GM12875 (cell line): ENCODE measurements around the gene PPDPF.

Source experiments
- H3K4me3 ChIP-seq: one replicate; pipeline ENCODE4 v1.5.1; 2011; ENCODE audit warnings: low read depth, low read length, control low read depth
- TF ChIP-seq, protein P1 (sequence below): IDR thresholded peaks from 2 replicates; pipeline ENCODE4 v1.5.1; 2011; ENCODE audit warnings: low read depth, mild to moderate bottlenecking, control low read depth, inconsistent platforms, low read length, moderate library complexity, borderline replicate concordance; ENCODE audit not compliant: insufficient read depth

The PPDPF gene

DNA sequence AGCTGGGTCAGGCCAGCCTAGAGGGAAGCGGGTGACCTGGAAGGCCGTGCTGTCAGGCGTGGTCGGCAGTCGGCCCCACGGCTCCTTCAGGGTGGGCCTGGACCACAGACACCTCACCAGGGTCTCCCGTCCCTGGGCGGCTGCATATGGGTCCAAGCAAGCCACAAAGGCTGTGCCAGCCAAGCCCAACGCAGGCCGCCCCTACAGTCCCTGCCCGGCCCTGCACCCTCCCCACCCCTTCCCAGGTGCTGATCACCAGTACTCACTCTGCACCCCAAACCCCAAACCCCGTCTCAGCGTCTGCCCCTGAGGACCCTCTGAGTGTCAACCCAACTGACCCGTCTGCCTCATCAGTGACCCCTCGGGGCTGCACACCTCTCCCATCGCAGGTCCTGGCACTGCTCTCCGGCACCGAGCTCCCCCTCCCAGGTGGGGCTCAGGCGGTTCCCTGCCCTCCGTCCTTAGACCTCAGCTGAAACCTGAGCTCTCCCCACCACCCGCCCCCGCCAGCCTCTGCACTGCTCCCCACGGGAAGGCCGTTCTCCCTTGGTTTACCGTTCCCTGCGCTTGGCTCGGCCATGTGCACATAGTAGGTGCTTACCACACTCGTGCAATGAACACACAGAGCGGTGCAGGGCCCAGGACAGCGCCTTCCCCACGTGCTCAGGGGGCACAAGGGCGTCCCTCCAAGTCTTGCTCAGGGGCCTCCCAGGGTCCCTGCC is 1.5 kb upstream of the PPDPF start:
- TF ChIP-seq, protein P1, sequence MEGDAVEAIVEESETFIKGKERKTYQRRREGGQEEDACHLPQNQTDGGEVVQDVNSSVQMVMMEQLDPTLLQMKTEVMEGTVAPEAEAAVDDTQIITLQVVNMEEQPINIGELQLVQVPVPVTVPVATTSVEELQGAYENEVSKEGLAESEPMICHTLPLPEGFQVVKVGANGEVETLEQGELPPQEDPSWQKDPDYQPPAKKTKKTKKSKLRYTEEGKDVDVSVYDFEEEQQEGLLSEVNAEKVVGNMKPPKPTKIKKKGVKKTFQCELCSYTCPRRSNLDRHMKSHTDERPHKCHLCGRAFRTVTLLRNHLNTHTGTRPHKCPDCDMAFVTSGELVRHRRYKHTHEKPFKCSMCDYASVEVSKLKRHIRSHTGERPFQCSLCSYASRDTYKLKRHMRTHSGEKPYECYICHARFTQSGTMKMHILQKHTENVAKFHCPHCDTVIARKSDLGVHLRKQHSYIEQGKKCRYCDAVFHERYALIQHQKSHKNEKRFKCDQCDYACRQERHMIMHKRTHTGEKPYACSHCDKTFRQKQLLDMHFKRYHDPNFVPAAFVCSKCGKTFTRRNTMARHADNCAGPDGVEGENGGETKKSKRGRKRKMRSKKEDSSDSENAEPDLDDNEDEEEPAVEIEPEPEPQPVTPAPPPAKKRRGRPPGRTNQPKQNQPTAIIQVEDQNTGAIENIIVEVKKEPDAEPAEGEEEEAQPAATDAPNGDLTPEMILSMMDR, result no peak
- H3K4me3 ChIP-seq, result no peak overlapping the region

DNA sequence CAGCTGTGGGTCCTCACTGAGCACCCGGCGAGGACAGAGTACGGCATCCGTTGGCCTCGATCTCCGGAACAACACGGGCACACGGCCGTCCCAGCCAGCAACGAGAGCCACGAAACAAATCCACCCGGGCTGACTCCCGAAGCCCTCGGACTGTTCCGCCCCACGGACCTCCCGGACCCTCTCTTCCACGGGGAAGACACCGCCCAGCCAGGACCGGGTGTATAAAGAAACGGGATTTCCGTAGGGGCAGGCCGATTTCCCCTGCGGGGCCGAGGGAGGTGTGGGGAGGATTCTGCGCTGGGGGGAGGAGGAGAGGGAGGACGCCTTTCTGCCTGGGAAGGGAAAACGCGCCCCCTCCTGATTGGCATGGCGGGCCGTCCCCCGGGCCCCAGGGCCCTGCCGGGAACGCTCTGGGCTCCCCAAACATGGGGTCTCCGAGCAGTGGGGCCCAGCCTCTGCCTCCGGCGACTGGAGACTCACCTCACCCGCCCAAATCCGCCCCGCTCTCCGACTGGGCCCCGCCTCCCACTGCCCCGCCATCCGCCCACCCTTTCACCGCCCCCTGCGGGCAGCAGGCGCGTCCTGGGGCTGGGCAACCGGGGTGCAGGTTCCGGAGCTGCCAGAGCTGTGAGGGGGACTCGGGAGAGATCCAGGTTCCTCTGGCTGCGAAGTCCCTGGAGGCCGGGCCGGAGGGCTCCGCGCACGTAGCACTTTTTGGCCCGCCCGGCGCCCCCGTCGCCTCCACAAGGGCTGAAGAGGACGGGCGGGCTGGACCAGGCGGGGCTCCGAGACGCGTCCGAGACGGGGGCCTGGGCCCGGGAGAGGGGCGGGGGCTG is 679 bp upstream of the PPDPF start:
- peak overlapping the region; percentile 83 for H3K4me3 ChIP-seq
- TF ChIP-seq, protein P1, result 0 out of 2 replicates have a peak, but pooled peaks have one; percentile 16

DNA sequence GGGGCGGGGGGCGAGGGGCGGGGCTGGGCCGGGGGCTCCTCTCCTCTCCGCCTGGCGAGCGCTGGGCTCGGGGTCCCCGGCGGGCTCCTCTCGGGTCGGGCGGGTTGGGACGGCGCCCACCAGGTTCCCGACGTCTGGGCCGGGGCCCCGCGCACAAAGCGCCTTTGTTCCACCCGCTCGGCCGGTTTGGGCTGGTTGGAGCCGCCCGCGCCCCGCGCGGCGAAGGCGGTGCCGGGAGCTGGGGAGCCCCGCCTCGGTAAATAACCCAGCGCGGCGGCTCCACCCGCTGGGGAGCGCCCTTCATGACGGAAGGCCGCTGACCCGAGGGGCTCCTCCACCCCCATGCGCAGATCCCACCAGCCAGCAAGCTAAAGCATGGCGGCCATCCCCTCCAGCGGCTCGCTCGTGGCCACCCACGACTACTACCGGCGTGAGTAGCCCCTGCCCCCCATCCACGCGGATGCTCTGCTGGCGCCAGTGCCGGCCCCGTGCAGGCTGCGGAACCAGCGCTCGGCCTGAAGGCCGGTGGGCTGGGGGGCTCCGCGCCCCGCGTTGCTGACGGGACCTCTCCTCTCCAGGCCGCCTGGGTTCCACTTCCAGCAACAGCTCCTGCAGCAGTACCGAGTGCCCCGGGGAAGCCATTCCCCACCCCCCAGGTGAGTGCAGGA is 503 bp downstream of the PPDPF start:
- TF ChIP-seq, protein P1, result 0 out of 2 replicates have a peak, but pooled peaks have one; percentile 24
- peak overlapping the region; percentile 83 for H3K4me3 ChIP-seq

DNA sequence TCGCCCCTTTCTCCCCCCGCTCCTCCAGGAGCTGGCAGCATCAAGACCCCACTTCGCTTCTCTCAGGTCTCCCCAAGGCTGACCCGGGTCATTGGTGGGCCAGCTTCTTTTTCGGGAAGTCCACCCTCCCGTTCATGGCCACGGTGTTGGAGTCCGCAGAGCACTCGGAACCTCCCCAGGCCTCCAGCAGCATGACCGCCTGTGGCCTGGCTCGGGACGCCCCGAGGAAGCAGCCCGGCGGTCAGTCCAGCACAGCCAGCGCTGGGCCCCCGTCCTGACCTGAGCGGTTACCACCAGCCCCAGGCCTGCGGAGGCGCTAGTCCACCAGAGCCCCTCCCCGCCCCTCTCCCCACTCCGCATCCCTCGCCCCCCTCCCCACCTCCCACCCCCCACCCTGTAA is 1.0 kb downstream of the PPDPF start:
- peak overlapping the region; percentile 83 for H3K4me3 ChIP-seq
- TF ChIP-seq, protein P1, result no peak

DNA sequence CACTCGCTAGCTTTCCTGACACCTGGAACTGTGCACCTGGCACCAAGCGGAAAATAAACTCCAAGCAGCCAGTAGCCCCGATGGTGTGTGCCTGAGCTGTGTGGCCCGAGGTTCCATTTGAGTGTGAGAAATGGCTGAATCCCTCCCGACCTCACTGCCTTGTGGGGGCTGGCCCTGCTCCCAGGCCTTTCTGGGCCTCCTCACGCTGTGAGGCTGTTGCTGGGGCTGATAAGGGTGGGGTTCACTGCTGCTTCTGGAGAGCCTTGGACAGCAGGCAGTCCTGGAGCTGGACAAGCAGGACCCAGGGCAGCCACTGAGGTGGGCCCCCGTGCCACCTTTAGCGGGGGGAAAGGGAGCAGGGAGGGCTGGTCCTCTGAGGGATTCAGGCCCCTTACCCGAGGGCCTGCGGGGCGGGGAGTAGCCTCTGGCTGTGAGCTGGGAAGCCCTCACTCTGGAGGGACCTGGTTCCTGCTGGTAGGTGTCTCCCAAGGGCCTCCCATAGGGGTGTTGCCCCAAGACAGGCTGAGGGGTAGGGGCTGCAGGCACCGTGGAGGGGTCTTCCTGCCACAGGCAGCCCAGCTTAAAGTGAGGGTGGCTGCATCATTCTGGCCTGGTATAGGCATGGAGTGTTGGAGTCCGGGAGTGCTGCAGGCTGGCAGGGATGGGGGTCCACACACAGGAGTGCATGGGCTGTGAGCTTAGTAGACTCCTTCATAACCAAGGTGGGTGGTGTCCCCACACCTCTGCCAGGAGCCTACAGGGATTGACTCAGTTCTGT is 1.7 kb downstream of the PPDPF start:
- no peak overlapping the region for H3K4me3 ChIP-seq
- TF ChIP-seq, protein P1, result no peak

DNA sequence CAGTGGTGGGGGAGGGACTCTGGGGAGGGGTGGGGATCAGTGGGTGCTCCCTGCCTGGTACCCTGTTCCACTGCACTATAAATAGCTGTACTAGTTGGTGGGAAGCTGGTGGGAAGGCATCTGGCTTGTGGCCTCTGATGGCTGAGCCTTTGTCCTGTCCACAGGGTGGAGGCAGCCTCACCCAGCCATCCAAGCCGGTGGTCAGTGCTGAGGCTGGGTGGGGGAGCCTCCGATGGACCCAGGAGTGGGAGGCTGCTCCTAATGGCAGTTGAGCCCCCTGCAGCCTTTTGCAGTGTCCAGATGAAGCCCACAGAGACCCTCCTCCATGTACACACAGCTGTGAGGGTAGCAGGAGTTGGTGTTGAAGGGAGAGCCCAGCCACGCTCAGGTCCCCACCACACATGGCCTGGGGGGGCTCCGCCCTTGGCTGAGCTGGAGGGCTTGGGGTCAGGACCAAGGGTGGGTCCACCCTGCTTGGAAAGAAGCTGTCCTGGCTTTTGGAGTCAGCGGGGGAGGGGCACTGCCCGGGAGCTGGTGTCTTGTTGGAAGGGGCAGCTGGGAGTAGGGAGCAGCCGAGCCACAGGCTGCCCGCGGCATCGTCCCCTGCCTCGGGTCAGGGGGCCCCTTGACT is 2.5 kb downstream of the PPDPF start:
- TF ChIP-seq, protein P1, result no peak

More for the DNA sequence above, 2.5 kb downstream of the PPDPF start:
- H3K4me3 ChIP-seq, result no peak overlapping the region
